Heart left ventricle (tissue), 16 donors: ENCODE results near the gene DTX3. TPM values are rescaled to one million over a fixed set of nuclear protein-coding genes. Genes with fewer than 3 reads are reported as not detected.
"Not testable (repeated sequence)": the region's sequence is repeated elsewhere in the genome, so short reads cannot be mapped to it uniquely, and the experiment has no call there.

Experiments
- ATAC-seq, 4 donors: fragments of 200-7000 bp; cut with Tn5 transposase; one replicate each; pipeline ENCODE4 v1.9.1; 2020 to 2022; ENCODE audit warnings: moderate library complexity in 4 of 4, mild to moderate bottlenecking in 3 of 4, moderate number of reproducible peaks in 1 of 4
- DNase-seq, 5 donors: peaks; one replicate each; pipeline ENCODE4 v3.0.0-alpha.2; 2020
- H3K27ac ChIP-seq, 12 donors: fragments of 200-600 bp; sonication (generic) in 4 of 12; one replicate each; pipeline versions ENCODE4 v1.5.0 to v1.8.0; 2016 to 2022; ENCODE audit warnings: mild to moderate bottlenecking in 2 of 12
- H3K27me3 ChIP-seq, 9 donors: fragments of 200-600 bp; sonication (generic) in 2 of 9; one replicate each; pipeline versions ENCODE4 v1.5.1 to v1.8.0; 2016 to 2022; ENCODE audit warnings: mild to moderate bottlenecking in 3 of 9
- H3K36me3 ChIP-seq, 9 donors: fragments of 200-600 bp; sonication (generic) in 2 of 9; one replicate each; pipeline versions ENCODE4 v1.5.0 to v1.8.0; 2018 to 2022; ENCODE audit warnings: mild to moderate bottlenecking in 2 of 9
- H3K4me1 ChIP-seq, 12 donors: fragments of 200-600 bp; sonication (generic) in 4 of 12; one replicate each; pipeline versions ENCODE4 v1.5.0 to v1.8.0; 2016 to 2022; ENCODE audit warnings: mild to moderate bottlenecking in 3 of 12
- H3K4me3 ChIP-seq, 12 donors: fragments of 200-600 bp; sonication (generic) in 4 of 12; one replicate each; pipeline versions ENCODE4 v1.5.0 to v1.8.0; 2017 to 2022; ENCODE audit warnings: mild to moderate bottlenecking in 9 of 12, moderate library complexity in 4 of 12
- H3K9me3 ChIP-seq, 12 donors: fragments of 200-600 bp; sonication (generic) in 4 of 12; one replicate each; pipeline versions ENCODE4 v1.5.0 to v1.8.0; 2016 to 2022; ENCODE audit warnings: mild to moderate bottlenecking in 1 of 12
- CTCF ChIP-seq, 12 donors: fragments of 200-600 bp; sonication (generic) in 4 of 12; IDR thresholded peaks; one replicate each; pipeline versions ENCODE4 v1.5.0 to v1.8.0; 2018 to 2022; ENCODE audit warnings: antibody characterized with exemption in 12 of 12, mild to moderate bottlenecking in 5 of 12
- POLR2A ChIP-seq, 2 donors: fragments of 450-650 bp; IDR thresholded peaks; one replicate each; pipeline ENCODE4 v1.6.1; 2017; ENCODE audit warnings: antibody characterized with exemption in 2 of 2, mild to moderate bottlenecking in 2 of 2, moderate library complexity in 2 of 2
- WGBS, 4 donors: extraction: QIAGEN DNeasy Blood & Tissue Kit in 2 of 4; methylation state at CpG; one replicate each; pipeline versions ENCODE4 v1.1.5 to v1.1.7; 2013 to 2018; 5-methylcytosine and 5-hydroxymethylcytosine counted together
- intact Hi-C, 10 donors: fragments of 100-400 bp; cut with DNase I; formaldehyde crosslinking; loops; one replicate each; pipeline versions ENCODE4 v1.11.1 to v1.14.2; 2022
- polyA plus RNA-seq, 2 donors: library from polyadenylated mRNA; stranded (reverse); fragments of 200-250 nt; gene quantifications; one replicate each; pipeline ENCODE4 v1.2.3, GENCODE V29; 2013
- total RNA-seq, 9 donors: library from RNA; depleted of rRNA in 2 of 9; stranded (reverse); fragments of >200 nt in 2 of 9; fragmentation: NEBNext Ultra II Directional in 3 of 9; extraction: Animal tissue kit (Norgen Biotek cat#: 25700) in 3 of 9; gene quantifications; one replicate each; pipeline versions ENCODE4 v1.1.0 to v1.2.4, GENCODE V29; 2016 to 2023
- donor health status: ischemic (EF 13 %, LVEDD 7.1; RV severe dilation, severe dysfunction).
- donor health status: healthy with polysubstance abuse.
- donor health status: DM: no; HTN: yes; CAD: no.
- donor health status: DM: no; HTN: no; CAD: no.
- donor health status: ischemic (EF 25% LVEDD 6.9; RV normal size, moderate dysfunction).
- donor health status: ischemic (EF 25% LVEDD 5.7; RV mildly dilated, moderate dysfunction).
- donor health status: healthy.
- donor health status: DM: yes; HTN: yes; CAD: no.
- donor health status: ischemic (EF 35%, LVEDD 5.7; RV mildly dilated, moderate dysfunction).
- donor health status: nonischemic (EF 11% LVEDD 7.7; RV severe dilation, severe dysfunction).
- donor health status: DM: yes; HTN: yes; CAD: no.
- donor health status: PGD.
- donor health status: ischemic (EF 29% LVEDD 5.4; RV normal size, mild dysfunction).
- donor health status: nonischemic (EF 23%, LVEDD 6.1; RV moderate dilation, normal function).

Gene DTX3
- total and polyA plus RNA-seq, 11 donors: 15.6 to 30.7 (median 22.4) TPM

GRCh38 chr12:57654042-57654441, 49.4 kb downstream of the DTX3 start:
- 54 to 64% (median 59%) methylated on average over 3 of the region's 3 CpGs for WGBS, 4 donors
- Histone ChIP-seq H3K27me3 (peaks cover 0 to 8% (median 0%) of the 10 kb centered on the region in 9 donors), H3K36me3 (no peaks in the 10 kb centered on the region), H3K9me3 (no peaks in the 10 kb centered on the region), H3K4me3 (no peak overlapping the region), H3K27ac (no peak overlapping the region), H3K4me1 (no peaks in the 10 kb centered on the region)
- intact Hi-C loops: no loop called here
- ATAC-seq (no peak), DNase-seq (no peak)
- TF ChIP-seq CTCF (IDR thresholded peaks at IDR 0.05): no peak
- TF ChIP-seq POLR2A (IDR thresholded peaks at IDR 0.05): no peak

- DNase-seq (no peak), ATAC-seq (no peak)
- intact Hi-C loops: no loop called here
- Histone ChIP-seq H3K27me3 (peaks cover 0 to 8% (median 0%) of the 10 kb centered on the region in 9 donors), H3K9me3 (no peaks in the 10 kb centered on the region), H3K36me3 (no peaks in the 10 kb centered on the region), H3K4me1 (no peaks in the 10 kb centered on the region), H3K27ac (no peak overlapping the region), H3K4me3 (no peak overlapping the region)
- no peak for TF ChIP-seq CTCF (IDR thresholded peaks at IDR 0.05)
- TF ChIP-seq POLR2A (IDR thresholded peaks at IDR 0.05): no peak
- 77 to 84% (median 78%) methylated on average over 14 to 23 of the region's 23 CpGs for WGBS, 4 donors
Measured at GRCh38 chr12:57655541-57656240, 51.1 kb downstream of the DTX3 start.

- H3K4me3 ChIP-seq, H3K9me3 ChIP-seq, ATAC-seq, H3K27ac ChIP-seq, DNase-seq, H3K36me3 ChIP-seq, H3K4me1 ChIP-seq, intact Hi-C loops, H3K27me3 ChIP-seq: not testable (repeated sequence)
- 69 to 89% (median 80%) methylated on average over 3 to 4 of the region's 4 CpGs for WGBS, 4 donors
Measured at GRCh38 chr12:57656408-57656807, 51.8 kb downstream of the DTX3 start.

GRCh38 chr12:57657744-57658143, 53.1 kb downstream of the DTX3 start:
- intact Hi-C loops: no loop called here
- H3K9me3 ChIP-seq: peaks cover 0 to 3% (median 0%) of the 10 kb centered on the region in 12 donors
- H3K4me3 ChIP-seq: no peak overlapping the region
- DNase-seq (no peak), ATAC-seq (no peak)
- no peak for TF ChIP-seq POLR2A (IDR thresholded peaks at IDR 0.05)
- TF ChIP-seq CTCF (IDR thresholded peaks at IDR 0.05): no peak
- H3K36me3 ChIP-seq: no peaks in the 10 kb centered on the region
- H3K27ac ChIP-seq: no peak overlapping the region
- H3K4me1 ChIP-seq: no peaks in the 10 kb centered on the region
- 45 to 62% (median 57%) methylated on average over 3 of the region's 3 CpGs for WGBS, 4 donors
- H3K27me3 ChIP-seq: peaks cover 0 to 8% (median 0%) of the 10 kb centered on the region in 9 donors

GRCh38 chr12:57658890-57659289, 54.3 kb downstream of the DTX3 start:
- H3K4me3 ChIP-seq: no peak overlapping the region
- ATAC-seq: no peak
- no peaks in the 10 kb centered on the region for H3K36me3 ChIP-seq
- no peaks in the 10 kb centered on the region for H3K4me1 ChIP-seq
- H3K27me3 ChIP-seq: peaks cover 0 to 8% (median 0%) of the 10 kb centered on the region in 9 donors
- intact Hi-C loops: no loop called here
- H3K9me3 ChIP-seq: peaks cover 0 to 3% (median 0%) of the 10 kb centered on the region in 12 donors
- no peak for TF ChIP-seq CTCF (IDR thresholded peaks at IDR 0.05)
- no peak for TF ChIP-seq POLR2A (IDR thresholded peaks at IDR 0.05)
- H3K27ac ChIP-seq: no peak overlapping the region
- DNase-seq: no peak
- 42 to 55% (median 48%) methylated on average over 3 of the region's 3 CpGs for WGBS, 4 donors
